Uterus (tissue), 4 donors: ENCODE results near the gene OGG1. TPM values are rescaled to one million over a fixed set of nuclear protein-coding genes. Genes with fewer than 3 reads are reported as not detected.

Experiments
- DNase-seq, 2 donors: peaks; one replicate each; pipeline ENCODE4 v3.0.0-alpha.2; 2019 to 2020
- H3K27ac ChIP-seq, 2 donors: fragments of 200-600 bp; sonication (generic); 1 replicate in 1 of 2; 2 replicates in 1 of 2; pipeline ENCODE4 v1.5.1; 2016 to 2018
- H3K27me3 ChIP-seq, 2 donors: fragments of 200-600 bp; sonication (generic); one replicate each; pipeline ENCODE4 v1.5.1; 2018 to 2019; ENCODE audit warnings: control low read depth in 1 of 2
- H3K36me3 ChIP-seq, 2 donors: fragments of 200-600 bp; sonication (generic); one replicate each; pipeline ENCODE4 v1.5.1; 2019; ENCODE audit warnings: control low read depth in 1 of 2
- H3K4me1 ChIP-seq, 2 donors: fragments of 200-600 bp; sonication (generic); one replicate each; pipeline ENCODE4 v1.5.1; 2018 to 2019; ENCODE audit warnings: control low read depth in 1 of 2
- H3K4me3 ChIP-seq, 2 donors: fragments of 200-600 bp; sonication (generic); 1 replicate in 1 of 2; 2 replicates in 1 of 2; pipeline ENCODE4 v1.5.1; 2018 to 2019; ENCODE audit warnings: mild to moderate bottlenecking in 1 of 2
- H3K9me3 ChIP-seq, 2 donors: fragments of 200-600 bp; sonication (generic); one replicate each; pipeline ENCODE4 v1.5.1; 2019; ENCODE audit warnings: control low read depth in 1 of 2
- POLR2A ChIP-seq, 2 donors: fragments of 450-650 bp; IDR thresholded peaks; one replicate each; pipeline ENCODE4 v1.6.1; 2016; ENCODE audit warnings: antibody characterized with exemption in 2 of 2, mild to moderate bottlenecking in 1 of 2, moderate library complexity in 1 of 2
- intact Hi-C: fragments of 100-400 bp; cut with DNase I; formaldehyde crosslinking; loops from one replicate; pipeline ENCODE4 v1.15.1; 2023; ENCODE audit warnings: low total_unique reads
- total RNA-seq, 4 donors: library from RNA; depleted of rRNA in 3 of 4; stranded (reverse); fragments of >200 nt in 3 of 4; gene quantifications; one replicate each; pipeline versions ENCODE4 v1.1.0 to v1.2.4, GENCODE V29; 2014 to 2023
- TF ChIP-seq, protein P1 (sequence below), 4 experiments: fragments of 200-600 bp in 2 of 4; fragments of 450-650 bp in 2 of 4; sonication (generic) in 2 of 4; IDR thresholded peaks; one replicate each; pipeline ENCODE4 v1.5.1; 2016 to 2019; ENCODE audit warnings: antibody characterized with exemption in 4 of 4, mild to moderate bottlenecking in 2 of 4, moderate library complexity in 1 of 4
- donor health status: DM: yes; HTN: yes; CAD: no.

The OGG1 gene
- total RNA-seq, 4 donors from 2014 or later = 29.8 to 60.7 (median 44.2) TPM

DNA sequence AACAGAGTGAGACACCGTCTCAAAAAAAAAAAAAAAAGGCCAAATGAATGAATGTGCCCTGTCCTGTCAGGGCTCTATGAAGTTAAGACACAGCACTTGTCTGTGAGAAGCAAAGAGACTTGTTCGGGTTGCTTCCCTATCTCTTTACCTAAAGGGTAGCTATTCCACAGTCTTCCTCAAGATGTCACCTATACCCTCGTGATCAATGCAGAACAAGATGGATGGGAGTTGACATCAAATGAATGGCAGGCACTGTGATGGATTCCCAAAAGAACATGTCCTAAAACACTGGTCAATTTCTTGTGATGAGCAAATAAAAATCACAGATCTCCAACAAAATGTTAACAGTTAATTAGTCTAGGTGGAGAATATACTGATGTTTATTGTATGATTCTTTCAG, 33.0 kb downstream of the OGG1 start:
- Histone ChIP-seq H3K4me3 (no peak overlapping the region), H3K4me1 (peaks cover 0 to 6% of the 10 kb centered on the region in 2 donors), H3K27me3 (no peaks in the 10 kb centered on the region), H3K36me3 (no peaks in the 10 kb centered on the region), H3K9me3 (no peaks in the 10 kb centered on the region), H3K27ac (no peak overlapping the region)
- intact Hi-C loops = no loop called here
- no peak for DNase-seq
- TF ChIP-seq, protein P1, sequence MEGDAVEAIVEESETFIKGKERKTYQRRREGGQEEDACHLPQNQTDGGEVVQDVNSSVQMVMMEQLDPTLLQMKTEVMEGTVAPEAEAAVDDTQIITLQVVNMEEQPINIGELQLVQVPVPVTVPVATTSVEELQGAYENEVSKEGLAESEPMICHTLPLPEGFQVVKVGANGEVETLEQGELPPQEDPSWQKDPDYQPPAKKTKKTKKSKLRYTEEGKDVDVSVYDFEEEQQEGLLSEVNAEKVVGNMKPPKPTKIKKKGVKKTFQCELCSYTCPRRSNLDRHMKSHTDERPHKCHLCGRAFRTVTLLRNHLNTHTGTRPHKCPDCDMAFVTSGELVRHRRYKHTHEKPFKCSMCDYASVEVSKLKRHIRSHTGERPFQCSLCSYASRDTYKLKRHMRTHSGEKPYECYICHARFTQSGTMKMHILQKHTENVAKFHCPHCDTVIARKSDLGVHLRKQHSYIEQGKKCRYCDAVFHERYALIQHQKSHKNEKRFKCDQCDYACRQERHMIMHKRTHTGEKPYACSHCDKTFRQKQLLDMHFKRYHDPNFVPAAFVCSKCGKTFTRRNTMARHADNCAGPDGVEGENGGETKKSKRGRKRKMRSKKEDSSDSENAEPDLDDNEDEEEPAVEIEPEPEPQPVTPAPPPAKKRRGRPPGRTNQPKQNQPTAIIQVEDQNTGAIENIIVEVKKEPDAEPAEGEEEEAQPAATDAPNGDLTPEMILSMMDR (IDR thresholded peaks at IDR 0.05) = no peak
- TF ChIP-seq POLR2A (IDR thresholded peaks at IDR 0.05) = no peak

DNA sequence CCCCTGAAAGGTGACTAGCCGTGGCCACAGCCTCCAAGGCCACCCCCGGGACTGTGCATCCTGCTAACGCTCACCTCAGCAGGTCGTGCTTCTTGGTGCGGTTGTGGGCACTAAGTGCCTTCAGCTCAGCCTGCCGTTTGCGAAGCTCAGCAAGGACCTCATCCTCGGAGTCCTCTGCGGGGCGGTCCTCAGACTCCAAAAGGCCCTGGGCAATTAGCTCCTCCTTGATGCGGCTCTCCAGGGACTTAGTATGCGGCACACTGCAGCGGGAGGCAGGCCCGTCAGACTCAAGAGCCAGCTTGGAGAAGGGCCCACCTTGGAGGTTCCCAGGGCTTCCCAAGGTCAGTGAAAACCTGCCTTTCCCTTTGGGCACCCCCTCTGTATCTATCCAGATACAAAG, 34.2 kb downstream of the OGG1 start:
- Histone ChIP-seq H3K36me3 (no peaks in the 10 kb centered on the region), H3K9me3 (no peaks in the 10 kb centered on the region), H3K27ac (no peak overlapping the region), H3K27me3 (no peaks in the 10 kb centered on the region), H3K4me3 (no peak overlapping the region), H3K4me1 (no peaks in the 10 kb centered on the region)
- no peak for DNase-seq
- TF ChIP-seq, protein P1 (IDR thresholded peaks at IDR 0.05) = no peak
- TF ChIP-seq POLR2A (IDR thresholded peaks at IDR 0.05) = no peak
- intact Hi-C loops = no loop called here

DNA sequence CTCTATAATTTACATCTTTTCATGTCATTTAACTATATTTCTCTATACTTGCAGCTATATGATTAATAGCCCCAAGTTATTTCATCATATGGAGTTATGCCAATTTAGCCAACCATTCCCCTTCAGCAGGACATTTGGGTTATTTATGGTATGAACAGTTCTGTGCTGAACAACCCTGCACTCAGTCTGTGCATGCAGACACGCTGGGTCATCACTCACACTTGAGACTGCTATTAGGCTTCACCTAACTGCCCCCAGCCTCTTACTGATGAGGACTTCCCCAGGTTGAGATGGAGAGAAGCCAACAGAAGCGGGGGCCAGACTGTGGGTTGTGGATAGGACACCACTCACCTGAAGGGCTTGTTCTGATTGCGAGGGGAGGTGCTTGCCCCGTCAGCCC, 35.2 kb downstream of the OGG1 start:
- Histone ChIP-seq H3K4me1 (no peaks in the 10 kb centered on the region), H3K27ac (no peak overlapping the region), H3K4me3 (no peak overlapping the region), H3K9me3 (no peaks in the 10 kb centered on the region), H3K27me3 (no peaks in the 10 kb centered on the region), H3K36me3 (no peaks in the 10 kb centered on the region)
- intact Hi-C loops = no loop called here
- TF ChIP-seq, protein P1 (IDR thresholded peaks at IDR 0.05) = no peak
- no peak for TF ChIP-seq POLR2A (IDR thresholded peaks at IDR 0.05)
- no peak for DNase-seq

DNA sequence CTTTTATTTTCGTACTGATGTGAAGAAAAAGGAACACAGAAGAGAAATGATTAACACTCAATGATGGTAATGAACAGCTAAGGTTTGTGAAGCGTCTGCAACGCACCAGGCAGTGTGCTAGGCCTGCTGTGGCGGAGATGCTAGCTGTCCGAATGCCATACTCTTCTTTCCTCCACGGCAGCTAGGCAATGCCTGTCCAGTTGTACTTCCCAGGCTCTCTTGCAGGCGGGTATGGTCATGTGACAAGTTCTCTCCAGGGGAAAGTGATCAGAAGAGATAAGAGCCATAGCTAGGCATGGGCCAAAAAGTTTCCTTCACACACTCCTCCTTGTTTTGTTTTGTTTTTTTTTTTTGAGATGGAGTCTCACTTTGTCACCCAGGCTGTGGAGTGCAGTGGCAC, 35.9 kb downstream of the OGG1 start:
- H3K4me1 ChIP-seq = no peaks in the 10 kb centered on the region
- TF ChIP-seq POLR2A (IDR thresholded peaks at IDR 0.05) = no peak
- TF ChIP-seq, protein P1 (IDR thresholded peaks at IDR 0.05) = no peak
- intact Hi-C loops = no loop called here
- no peaks in the 10 kb centered on the region for H3K36me3 ChIP-seq
- DNase-seq = no peak
- no peaks in the 10 kb centered on the region for H3K27me3 ChIP-seq
- no peak overlapping the region for H3K4me3 ChIP-seq
- H3K9me3 ChIP-seq = no peaks in the 10 kb centered on the region
- H3K27ac ChIP-seq = no peak overlapping the region

- Histone ChIP-seq H3K9me3 (no peaks in the 10 kb centered on the region), H3K4me1 (no peaks in the 10 kb centered on the region), H3K27me3 (no peaks in the 10 kb centered on the region), H3K4me3 (no peak overlapping the region), H3K27ac (no peak overlapping the region), H3K36me3 (no peaks in the 10 kb centered on the region)
- intact Hi-C loops = no loop called here
- no peak for DNase-seq
- TF ChIP-seq POLR2A (IDR thresholded peaks at IDR 0.05) = no peak
- TF ChIP-seq, protein P1 (IDR thresholded peaks at IDR 0.05) = no peak
Observed at GRCh38 chr3:9786209-9786739, 36.5 kb downstream of the OGG1 start.
